COLO668 (cell line): ENCODE results near the gene PSIP1.
"Not testable (repeated sequence)": the region's sequence is repeated elsewhere in the genome, so short reads cannot be mapped to it uniquely, and the experiment has no call there.

Experiments used
- DNase-seq: peaks from one replicate; lab custom pipeline; 2025; ENCODE audit not compliant: unreplicated experiment; lab: John Stamatoyannopoulos, UW

PSIP1 gene

DNA sequence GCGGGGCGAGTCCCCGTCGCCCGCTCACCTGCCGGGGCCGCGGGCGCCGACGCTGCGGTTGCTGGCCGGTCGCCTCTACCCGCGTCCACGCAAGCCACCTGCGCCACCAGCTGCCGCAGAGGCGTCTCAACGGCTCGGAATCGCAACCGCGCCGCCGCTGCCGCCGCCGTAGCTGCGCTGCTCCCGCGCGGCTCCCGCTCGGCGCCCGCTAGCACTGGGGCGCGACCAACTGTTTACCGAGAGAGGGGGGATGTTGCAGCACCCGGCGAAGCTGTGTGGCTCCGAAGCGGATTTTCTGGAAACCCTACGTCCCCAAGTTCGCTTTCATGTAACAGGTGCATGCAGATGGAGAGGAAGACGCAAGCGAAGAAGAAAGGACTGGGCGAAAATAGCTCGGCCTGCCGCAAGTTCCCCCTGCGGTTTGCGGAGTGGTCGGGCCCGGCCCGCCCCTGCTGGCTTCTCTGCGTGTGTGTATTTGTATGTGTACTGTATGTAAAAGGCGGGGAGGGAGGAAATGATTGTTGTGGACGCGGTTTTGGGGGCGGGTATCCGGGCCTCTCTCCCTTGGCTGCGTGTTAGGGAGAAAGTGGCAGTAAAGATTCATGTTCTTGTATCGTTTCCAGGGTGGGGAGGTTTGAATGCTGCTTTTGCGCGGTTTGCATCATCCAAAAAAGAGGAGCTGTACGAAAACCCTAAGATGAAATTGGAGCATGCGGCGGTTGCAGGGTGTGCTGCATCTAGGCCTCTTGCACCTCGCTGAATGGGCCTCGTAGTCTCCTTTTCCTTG, at the start of gene PSIP1:
TSS of gene PSIP1 (minus strand) at position 182 of the 787 bp plus-strand sequence. CDS start 782 bp downstream, outside the sequence.
- peak; percentile 90 for DNase-seq

GRCh38 chr9:15553528-15553898, 42.7 kb upstream of the PSIP1 start:
- DNase-seq: no peak

DNA sequence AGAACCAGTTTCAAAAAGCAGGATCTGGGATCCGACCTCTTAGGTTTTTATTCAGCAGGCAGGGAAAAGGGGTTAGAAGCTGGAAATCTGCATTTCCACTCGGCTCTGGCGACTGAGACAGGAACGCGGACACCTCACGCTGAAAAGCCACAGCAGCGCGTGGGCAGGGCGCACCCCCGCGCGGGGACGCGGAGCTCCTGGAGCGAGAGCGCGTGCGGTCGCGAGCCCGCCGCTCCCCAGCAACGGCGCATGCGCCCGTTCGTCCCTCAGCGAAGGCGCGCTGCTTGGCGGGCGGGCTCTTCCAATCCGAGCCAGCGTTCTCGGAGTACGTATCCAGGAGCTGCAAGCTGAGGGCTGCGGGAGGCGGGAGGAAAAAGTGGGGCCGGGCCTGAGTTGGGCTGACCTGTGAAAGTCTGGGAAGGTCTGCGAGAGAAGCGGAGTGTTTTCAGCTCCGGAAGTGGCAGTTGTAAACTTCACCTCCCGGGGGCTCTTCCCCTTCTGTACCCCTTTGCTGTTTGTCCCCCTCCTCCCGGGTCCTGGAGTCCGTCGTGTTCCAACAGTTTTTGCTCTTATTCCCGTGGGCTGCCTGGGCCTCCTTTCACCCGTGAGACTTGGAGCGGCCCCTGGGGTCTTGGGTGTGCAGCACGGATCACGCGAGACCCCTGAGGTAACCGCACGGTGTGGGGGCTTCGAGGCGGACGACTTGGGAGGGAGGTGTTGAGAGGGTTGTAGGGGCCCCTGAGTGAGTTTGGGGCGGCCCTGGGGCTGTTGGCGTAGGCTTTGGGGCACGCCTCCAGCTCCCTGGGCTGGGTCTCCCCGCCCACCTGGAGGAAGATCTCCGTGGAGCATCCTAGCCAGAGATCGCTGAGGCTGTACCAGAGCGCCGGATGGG, 42.1 kb upstream of the PSIP1 start, which contains the start of gene CCDC171:
TSS of gene CCDC171 (plus strand) at position 408 of the 892 bp plus-strand sequence. CDS start 11,046 bp downstream, outside the sequence.
- DNase-seq: peak; percentile 96

- no peak for DNase-seq
Observed at GRCh38 chr9:15549611-15550010, 38.8 kb upstream of the PSIP1 start.

DNA sequence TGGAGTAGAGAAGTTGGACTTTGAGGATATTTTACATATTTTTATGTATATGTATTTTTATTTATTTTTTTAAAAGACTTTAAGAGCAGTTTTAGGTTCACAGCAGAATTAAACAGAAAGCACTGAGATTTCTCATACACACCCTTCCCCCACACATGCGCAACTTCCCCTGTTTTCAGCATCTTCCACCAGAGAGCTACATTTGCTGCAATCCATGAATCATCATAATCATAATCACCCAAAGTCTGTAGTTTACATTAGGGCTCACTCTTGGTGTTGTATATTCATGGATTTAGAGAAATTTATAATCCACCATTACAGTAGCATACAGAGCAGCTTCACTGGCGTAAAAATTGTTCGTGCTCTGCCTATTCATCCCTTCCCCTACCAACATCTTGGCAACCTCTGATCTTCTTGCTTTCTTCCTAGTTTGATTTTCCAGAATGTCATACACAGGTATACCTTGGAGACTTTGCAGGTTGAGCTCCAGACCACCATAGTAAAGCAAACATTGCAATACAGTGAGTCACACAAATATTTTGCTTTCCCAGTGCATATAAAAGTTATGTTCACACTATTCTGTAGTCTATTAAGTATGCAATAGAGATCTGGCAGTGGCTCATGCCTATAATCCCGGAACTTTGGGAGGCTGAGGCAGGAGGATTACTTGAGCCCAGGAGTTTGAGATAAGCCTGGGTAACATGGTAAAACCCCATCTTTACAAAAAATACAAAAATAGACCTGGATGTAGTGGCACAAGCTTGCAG, 32.5 kb upstream of the PSIP1 start:
- DNase-seq: no peak

- no peak for DNase-seq
Observed at GRCh38 chr9:15542624-15543023, 31.9 kb upstream of the PSIP1 start.

DNA sequence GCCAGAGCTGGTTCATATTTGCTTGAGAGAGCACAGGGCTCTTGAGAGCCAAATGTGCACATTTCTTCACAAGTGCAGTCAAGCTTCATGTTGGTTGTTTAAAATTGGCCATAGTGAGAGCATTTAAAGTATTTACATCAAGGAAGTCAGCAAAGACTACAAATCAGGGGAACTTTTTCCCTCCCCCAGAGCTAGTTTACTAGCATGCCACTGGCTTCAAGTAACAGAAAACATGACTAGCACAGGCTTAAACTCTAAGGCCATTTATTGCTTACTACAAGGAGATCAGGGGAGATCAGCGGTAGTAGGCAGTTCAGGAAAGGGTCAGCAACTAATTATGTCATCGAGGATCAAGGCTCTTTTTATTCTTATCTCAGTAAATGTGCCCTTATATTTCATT, 31.1 kb upstream of the PSIP1 start:
- DNase-seq: no peak

DNA sequence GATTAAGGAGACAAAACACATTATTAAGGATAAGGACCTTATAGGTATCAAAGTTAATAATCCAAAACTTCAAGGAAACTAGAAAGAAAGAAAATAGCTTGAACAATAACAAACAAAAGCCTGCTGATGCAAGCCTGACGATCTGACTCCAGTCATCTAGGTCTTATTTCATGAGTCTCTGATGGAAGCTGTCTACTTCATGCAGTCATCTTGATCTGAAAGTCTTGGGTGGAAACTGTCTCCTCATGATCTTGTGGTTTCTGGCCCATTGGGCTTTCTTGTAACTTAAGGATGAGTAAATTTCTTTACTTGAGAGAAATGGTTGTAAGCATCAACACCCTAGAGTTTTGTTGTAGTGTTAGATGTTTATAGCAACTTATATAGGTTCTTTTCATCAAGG, 20.6 kb upstream of the PSIP1 start:
- DNase-seq: no peak

GRCh38 chr9:15529566-15530324, 19.0 kb upstream of the PSIP1 start:
- DNase-seq: no peak

DNA sequence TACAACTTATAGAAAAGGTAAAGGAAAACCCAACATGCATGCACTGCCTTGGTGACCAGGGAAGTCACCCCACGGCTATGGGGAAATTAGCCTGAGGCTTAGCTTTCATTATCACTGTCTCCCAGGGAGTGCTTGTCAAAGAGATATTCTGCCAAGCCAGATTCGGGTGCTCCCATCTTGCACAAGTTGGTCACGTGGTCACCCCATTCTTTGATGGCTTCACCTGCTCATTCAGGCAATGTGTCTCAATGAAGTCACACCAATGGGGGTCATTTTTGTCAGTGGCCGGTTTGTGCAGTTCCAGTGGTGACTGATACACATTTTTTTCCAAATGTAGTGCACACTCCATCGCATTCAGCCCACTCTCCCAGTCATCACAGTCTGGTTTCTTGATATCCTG, 16.3 kb upstream of the PSIP1 start:
- not testable (repeated sequence) for DNase-seq

GRCh38 chr9:15525958-15526357, 15.2 kb upstream of the PSIP1 start:
- no peak for DNase-seq

DNA sequence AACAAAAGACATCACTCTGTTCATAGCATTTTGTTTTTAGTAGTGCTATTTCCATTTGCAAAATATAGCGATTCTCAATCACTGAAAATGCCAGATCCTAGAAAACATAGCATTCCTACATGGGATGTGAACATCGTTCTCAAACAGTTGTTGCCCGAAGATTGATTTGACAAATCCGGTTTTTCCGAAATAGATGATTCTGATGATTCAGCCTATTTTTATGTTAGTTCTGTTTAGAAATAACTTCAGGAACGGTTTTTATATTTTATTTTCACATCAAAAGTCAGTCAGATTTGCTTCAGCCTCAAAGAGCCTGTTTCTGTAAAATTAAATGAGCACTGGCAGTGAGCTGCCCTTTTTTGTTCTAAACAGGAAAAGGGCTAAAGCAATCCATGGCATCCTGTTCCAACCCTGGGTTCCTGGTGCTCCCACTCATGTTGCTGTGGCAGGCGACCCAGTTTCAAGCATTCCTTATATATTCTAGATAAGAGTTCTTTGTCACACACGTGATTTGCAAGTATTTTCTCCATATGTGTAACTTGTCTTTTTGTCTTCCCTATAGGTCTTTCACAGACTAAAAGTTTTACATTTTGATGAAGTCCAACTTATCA, 14.2 kb upstream of the PSIP1 start:
- no peak for DNase-seq

- DNase-seq: no peak
Observed at GRCh38 chr9:15522130-15522755, 11.5 kb upstream of the PSIP1 start.

GRCh38 chr9:15521254-15521653, 10.5 kb upstream of the PSIP1 start:
- no peak for DNase-seq

GRCh38 chr9:15519831-15520230, 9.1 kb upstream of the PSIP1 start:
- DNase-seq: no peak

- DNase-seq: peak; percentile 10
Observed at GRCh38 chr9:15513335-15513734, 2.6 kb upstream of the PSIP1 start.

- DNase-seq: no peak
Observed at GRCh38 chr9:15512889-15513288, 2.1 kb upstream of the PSIP1 start.

DNA sequence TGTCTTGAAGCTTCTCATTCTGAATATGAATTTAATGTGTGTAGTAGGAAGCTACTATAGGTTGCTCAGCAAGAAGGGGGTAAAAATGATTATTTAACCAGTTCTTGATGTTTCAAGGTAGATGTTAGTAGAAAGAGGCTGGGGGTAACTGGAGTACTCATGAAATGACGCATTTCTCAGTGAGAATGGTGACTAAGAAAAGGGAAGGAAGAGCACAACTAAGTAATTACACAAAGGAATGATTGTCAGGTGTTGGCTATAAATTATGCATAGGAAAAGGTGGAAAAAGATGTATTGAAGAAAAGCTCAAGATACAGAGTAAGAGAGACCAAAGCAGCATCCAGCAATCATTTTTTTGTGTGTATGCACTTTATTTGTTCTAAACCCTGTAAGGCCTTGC, 1.4 kb upstream of the PSIP1 start:
- no peak for DNase-seq

GRCh38 chr9:15509931-15510788, 610 bp downstream of the PSIP1 start:
- peak; percentile 69 for DNase-seq
